ENCODE measurements around the gene KANK2. TPM values are rescaled to one million over a fixed set of nuclear protein-coding genes. Genes with fewer than 3 reads are reported as not detected.

Gene KANK2
- total RNA-seq (1 to 10 TPM; 2.0 to 2.3 TPM), polyA plus RNA-seq (0.16 TPM)

DNA sequence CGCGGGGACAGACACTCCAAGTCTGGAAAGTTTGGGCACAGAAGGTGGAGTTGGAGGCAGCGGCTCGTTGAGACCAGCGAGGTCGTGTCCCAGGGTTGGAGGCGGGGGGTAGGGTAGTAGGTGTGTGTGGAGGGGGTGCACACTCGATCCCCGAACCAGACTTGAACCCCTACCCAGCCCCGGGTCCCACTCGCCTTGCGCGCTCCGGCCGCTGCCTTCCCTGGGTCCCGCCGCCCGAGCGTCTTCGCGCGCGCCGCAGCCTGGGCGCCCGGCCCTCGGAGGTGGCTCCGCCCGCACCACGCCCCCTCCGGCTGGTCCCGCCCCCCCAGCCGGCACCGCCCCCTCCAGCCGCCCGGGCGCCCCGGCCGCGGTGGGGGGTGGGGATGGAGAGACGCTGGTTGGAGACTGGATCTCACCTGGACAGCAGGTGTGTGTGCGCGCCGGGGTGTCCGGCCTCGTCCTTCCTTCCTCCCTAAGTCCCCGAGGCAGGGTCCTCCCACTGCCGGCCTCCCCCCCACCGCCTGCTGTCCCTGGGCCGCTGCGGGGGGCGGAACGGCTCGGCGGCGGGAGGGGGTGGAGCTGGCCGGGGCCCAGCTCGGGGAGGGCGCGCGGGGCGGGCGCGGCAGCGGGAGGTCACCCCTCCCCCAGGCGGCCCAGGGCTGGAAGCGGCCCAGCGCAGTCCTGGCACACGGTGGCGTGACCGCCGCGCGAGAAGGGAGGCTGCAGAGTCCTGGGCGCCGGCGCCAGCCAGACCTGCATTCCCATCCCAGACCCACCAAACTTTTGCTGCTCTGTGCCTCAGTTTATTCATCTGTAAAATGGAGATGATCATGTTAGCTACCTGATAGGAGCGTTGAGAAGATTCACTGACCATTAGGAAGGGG is at the start of gene KANK2:
Gene KANK2 (minus strand): TSS at position 255 of the 884 bp plus-strand sequence. CDS start 3,034 bp downstream, outside the sequence.
- peaks cover 10 to 11% of the 10 kb centered on the region in 2 donors for H3K27me3 Mint-ChIP-seq
- peak within 1 kb of the TSS in 5 of 8 donors; percentile 50 to 78 (median 58) for H3K27ac Mint-ChIP-seq
- H3K36me3 ChIP-seq (ENCODE audit: insufficient read depth, low read length), result no peaks in the 10 kb centered on the region
- peak within 1 kb of the TSS; percentile 72 to 90 (median 80) for H3K4me3 Mint-ChIP-seq
- H3K4me1 Mint-ChIP-seq, result peaks cover 0 to 16% (median 0%) of the 10 kb centered on the region in 3 donors
- H3K9me3 Mint-ChIP-seq, result no peaks in the 10 kb centered on the region
- POLR2A ChIA-PET, result no interaction called here
- H3K27me3 ChIP-seq (ENCODE audit: insufficient read depth, low read length, poor library complexity, severe bottlenecking), result no peaks in the 10 kb centered on the region
- no peaks in the 10 kb centered on the region for H3K9me3 ChIP-seq (ENCODE audit: low read length)
- peak within 1 kb of the TSS; percentile 24 for H3K27ac ChIP-seq (ENCODE audit: low read depth, low read length)
- CTCF ChIA-PET, result no interaction called here
- H3K4me3 ChIP-seq (ENCODE audit: low read length), result peak within 1 kb of the TSS; percentile 54
- DNase-seq, result peak; percentile 62 to 73 (median 68)
- peaks cover 9% of the 10 kb centered on the region for H3K4me1 ChIP-seq (ENCODE audit: insufficient read depth, low read length)
- no peaks in the 10 kb centered on the region for H3K36me3 Mint-ChIP-seq

DNA sequence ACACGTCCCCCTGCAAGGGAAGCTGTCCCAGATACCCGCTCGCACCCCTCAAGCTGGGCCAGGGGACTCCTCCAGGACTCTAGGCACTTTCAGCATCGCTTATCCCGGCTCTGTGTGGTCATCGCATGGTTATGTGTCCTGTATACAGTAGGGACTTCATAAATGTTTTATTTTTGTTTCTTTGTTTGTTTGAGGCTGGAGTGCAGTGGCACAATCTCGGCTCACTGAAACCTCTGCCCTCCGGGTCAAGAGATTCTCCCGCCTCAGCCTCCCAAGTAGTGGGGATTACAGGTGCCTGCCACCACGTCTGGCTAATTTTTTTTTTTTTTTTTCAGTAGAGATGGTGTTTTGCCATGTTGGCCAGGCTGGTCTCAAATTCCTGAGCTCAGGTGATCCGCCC is 49.6 kb upstream of the KANK2 start:
- Mint-ChIP-seq H3K4me1 (peaks cover 5 to 8% (median 5%) of the 10 kb centered on the region in 3 donors), H3K4me3 (no peak overlapping the region), H3K27ac (no peak overlapping the region), H3K27me3 (peaks cover 3 to 15% of the 10 kb centered on the region in 2 donors), H3K36me3 (no peaks in the 10 kb centered on the region), H3K9me3 (no peaks in the 10 kb centered on the region)
- ChIA-PET POLR2A (no interaction called here), CTCF (no interaction called here)
- no peaks in the 10 kb centered on the region for H3K4me1 ChIP-seq (ENCODE audit: insufficient read depth, low read length)
- DNase-seq, result no peak
- H3K27me3 ChIP-seq (ENCODE audit: insufficient read depth, low read length, poor library complexity, severe bottlenecking), result peaks cover 3% of the 10 kb centered on the region
- no peaks in the 10 kb centered on the region for H3K9me3 ChIP-seq (ENCODE audit: low read length)
- no peaks in the 10 kb centered on the region for H3K36me3 ChIP-seq (ENCODE audit: insufficient read depth, low read length)
- H3K4me3 ChIP-seq (ENCODE audit: low read length), result no peak overlapping the region
- no peak overlapping the region for H3K27ac ChIP-seq (ENCODE audit: low read depth, low read length)

DNA sequence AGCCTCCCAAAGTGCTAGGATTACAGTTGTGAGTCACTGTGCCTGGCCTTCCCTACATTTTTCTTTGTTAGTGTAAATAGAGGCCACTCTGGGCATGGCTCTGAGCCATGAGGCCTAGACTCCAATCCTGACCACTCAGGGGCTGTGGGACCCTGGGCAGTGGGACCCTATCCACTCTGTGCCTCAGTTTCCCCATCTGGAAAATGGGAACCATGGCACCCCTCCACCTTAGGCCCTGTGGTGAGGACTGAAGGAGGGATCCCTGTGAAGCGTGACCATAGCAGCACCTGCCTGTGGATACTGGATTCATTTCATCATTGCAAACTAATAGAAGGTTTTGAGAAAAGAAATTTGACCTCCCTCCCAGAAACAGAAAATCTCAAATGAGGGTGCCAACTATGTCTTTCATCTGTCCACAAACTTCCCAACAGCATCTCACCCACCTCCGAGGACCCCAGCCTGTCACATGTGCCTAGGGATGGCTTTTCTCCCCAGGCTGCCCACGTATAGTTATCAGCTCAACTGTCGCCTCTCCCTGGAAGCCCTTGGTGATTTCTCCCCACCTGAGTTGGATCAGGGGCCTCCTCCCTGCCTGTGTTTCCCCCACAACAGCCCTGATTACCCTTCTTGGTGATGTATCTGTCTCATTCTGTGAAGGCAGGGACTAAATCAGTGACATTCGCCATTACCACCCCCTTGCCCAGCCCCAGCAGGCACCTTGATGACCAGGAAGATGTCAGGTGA is 47.7 kb upstream of the KANK2 start:
- Mint-ChIP-seq H3K9me3 (peaks cover 0 to 2% (median 0%) of the 10 kb centered on the region in 5 donors), H3K4me1 (peaks cover 5 to 8% (median 5%) of the 10 kb centered on the region in 3 donors)
- CTCF ChIA-PET, result no interaction called here

DNA sequence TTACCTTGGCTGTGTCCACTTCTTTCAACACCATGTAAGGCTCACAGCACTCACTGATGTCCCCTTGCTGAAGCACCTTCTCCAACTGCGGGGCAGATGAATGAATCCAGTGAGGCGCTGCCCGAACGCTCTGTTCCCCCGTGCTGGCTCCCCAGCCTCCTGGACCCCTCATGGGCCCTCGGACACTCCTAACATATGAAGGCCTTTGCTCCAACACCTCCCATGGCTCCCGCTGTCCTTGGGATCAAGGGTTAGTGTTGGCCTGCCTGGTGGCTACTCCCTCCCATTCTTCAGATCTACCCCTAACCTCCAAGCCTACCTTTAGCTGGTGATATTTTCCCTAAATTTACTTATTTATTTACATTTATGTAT is 46.4 kb upstream of the KANK2 start:
- Mint-ChIP-seq H3K4me1 (peaks cover 5 to 8% (median 5%) of the 10 kb centered on the region in 3 donors), H3K27me3 (peaks cover 11 to 22% of the 10 kb centered on the region in 2 donors), H3K36me3 (no peaks in the 10 kb centered on the region), H3K9me3 (peaks cover 3 to 5% (median 4%) of the 10 kb centered on the region in 5 donors), H3K27ac (no peak overlapping the region), H3K4me3 (peak overlapping the region in 1 of 7 donors; percentile 52)
- Histone ChIP-seq H3K27me3 (ENCODE audit: insufficient read depth, low read length, poor library complexity, severe bottlenecking) (peaks cover 3% of the 10 kb centered on the region), H3K4me1 (ENCODE audit: insufficient read depth, low read length) (no peaks in the 10 kb centered on the region), H3K9me3 (ENCODE audit: low read length) (peaks cover 3% of the 10 kb centered on the region), H3K36me3 (ENCODE audit: insufficient read depth, low read length) (no peaks in the 10 kb centered on the region), H3K4me3 (ENCODE audit: low read length) (no peak overlapping the region), H3K27ac (ENCODE audit: low read depth, low read length) (no peak overlapping the region)
- ChIA-PET POLR2A (no interaction called here), CTCF (no interaction called here)
- no peak for DNase-seq

More for the DNA sequence above, 47.7 kb upstream of the KANK2 start:
- POLR2A ChIA-PET, result no interaction called here
- H3K4me3 ChIP-seq (ENCODE audit: low read length), result no peak overlapping the region
- DNase-seq, result no peak
- no peak overlapping the region for H3K4me3 Mint-ChIP-seq
- H3K36me3 ChIP-seq (ENCODE audit: insufficient read depth, low read length), result no peaks in the 10 kb centered on the region
- no peak overlapping the region for H3K27ac ChIP-seq (ENCODE audit: low read depth, low read length)
- H3K36me3 Mint-ChIP-seq, result no peaks in the 10 kb centered on the region
- H3K4me1 ChIP-seq (ENCODE audit: insufficient read depth, low read length), result no peaks in the 10 kb centered on the region
- H3K9me3 ChIP-seq (ENCODE audit: low read length), result no peaks in the 10 kb centered on the region
- peaks cover 3% of the 10 kb centered on the region for H3K27me3 ChIP-seq (ENCODE audit: insufficient read depth, low read length, poor library complexity, severe bottlenecking)
- H3K27me3 Mint-ChIP-seq, result peaks cover 11 to 22% of the 10 kb centered on the region in 2 donors
- no peak overlapping the region for H3K27ac Mint-ChIP-seq

DNA sequence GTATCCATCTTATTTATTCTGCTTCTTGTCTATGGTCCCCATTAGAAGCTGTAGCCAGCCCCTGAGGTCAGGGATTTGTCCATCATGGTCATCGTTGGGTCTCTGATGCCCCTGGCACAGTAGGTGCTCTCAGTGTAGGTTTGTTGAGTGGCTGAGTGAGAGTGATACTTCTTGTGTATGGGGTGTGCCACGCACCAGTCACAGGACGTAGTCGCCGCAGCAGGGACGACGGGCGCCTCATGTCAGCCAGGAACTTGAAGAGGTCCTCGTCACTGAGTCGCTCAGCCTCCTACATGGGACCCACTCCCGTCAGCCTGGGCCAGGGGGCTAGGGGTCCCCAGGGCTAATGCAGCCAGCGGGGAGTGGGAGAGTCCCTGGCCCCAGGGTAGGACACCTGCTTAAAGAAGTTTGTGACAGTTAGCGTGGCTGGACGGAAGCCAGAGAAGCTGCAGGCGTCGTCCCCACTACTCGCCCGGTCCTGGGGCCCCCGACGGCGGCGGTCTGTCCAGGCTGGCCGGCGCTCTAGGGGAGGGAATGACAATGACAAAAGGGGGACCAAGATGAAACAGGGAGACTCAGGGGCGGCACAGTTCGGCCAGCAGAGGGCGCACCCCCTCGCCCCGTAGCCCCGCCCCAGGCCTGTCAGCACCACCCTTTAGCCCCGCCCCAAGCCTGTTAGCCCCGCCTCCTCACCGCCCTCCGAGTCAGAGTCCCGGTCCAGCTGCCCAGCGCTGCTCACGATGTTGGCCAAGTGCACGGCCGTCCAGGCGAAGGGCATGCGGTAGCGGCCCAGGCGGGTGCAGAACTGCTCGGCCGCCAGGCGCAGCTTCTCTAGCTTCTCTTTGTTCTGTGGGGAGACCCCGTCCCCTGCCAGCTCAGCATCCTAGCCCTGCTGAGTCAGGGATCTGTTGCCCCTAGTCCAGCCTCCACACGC is 45.8 kb upstream of the KANK2 start:
- Mint-ChIP-seq H3K36me3 (no peaks in the 10 kb centered on the region), H3K9me3 (peaks cover 7 to 11% (median 8%) of the 10 kb centered on the region in 5 donors), H3K4me1 (peaks cover 5 to 8% (median 5%) of the 10 kb centered on the region in 3 donors), H3K4me3 (peak overlapping the region in 1 of 7 donors; percentile 52), H3K27ac (no peak overlapping the region), H3K27me3 (peaks cover 12 to 22% of the 10 kb centered on the region in 2 donors)
- H3K27ac ChIP-seq (ENCODE audit: low read depth, low read length), result no peak overlapping the region
- no peaks in the 10 kb centered on the region for H3K4me1 ChIP-seq (ENCODE audit: insufficient read depth, low read length)
- CTCF ChIA-PET, result no interaction called here
- no peaks in the 10 kb centered on the region for H3K36me3 ChIP-seq (ENCODE audit: insufficient read depth, low read length)
- no peak overlapping the region for H3K4me3 ChIP-seq (ENCODE audit: low read length)
- peak; percentile 66 to 84 (median 80) for DNase-seq
- H3K9me3 ChIP-seq (ENCODE audit: low read length), result peaks cover 9% of the 10 kb centered on the region
- H3K27me3 ChIP-seq (ENCODE audit: insufficient read depth, low read length, poor library complexity, severe bottlenecking), result peaks cover 3% of the 10 kb centered on the region
- POLR2A ChIA-PET, result no interaction called here

DNA sequence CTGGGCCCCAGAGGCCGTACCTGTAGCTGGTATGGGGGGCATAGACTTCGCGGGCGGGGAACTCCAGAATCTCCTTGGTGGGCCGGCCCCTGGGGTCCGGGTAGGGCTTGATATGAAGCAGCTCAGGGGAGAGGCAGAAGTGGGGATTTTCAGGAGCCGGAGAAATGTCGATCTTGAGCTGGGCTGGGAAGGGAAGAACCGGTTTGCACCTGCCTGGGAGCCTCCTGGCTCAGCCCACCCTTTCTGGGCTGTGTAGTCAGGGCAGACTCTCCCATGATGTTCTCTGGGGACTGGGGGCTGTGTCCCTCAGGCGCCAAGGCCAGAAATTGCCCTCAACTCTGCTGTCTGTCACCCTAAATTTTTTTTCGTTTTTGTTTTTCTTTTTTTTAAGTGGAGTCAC is 44.7 kb upstream of the KANK2 start:
- peaks cover 13 to 22% of the 10 kb centered on the region in 2 donors for H3K27me3 Mint-ChIP-seq
- peaks cover 7 to 15% (median 10%) of the 10 kb centered on the region in 5 donors for H3K9me3 Mint-ChIP-seq
- Histone ChIP-seq H3K4me1 (ENCODE audit: insufficient read depth, low read length) (no peaks in the 10 kb centered on the region), H3K36me3 (ENCODE audit: insufficient read depth, low read length) (no peaks in the 10 kb centered on the region), H3K4me3 (ENCODE audit: low read length) (no peak overlapping the region), H3K27me3 (ENCODE audit: insufficient read depth, low read length, poor library complexity, severe bottlenecking) (peaks cover 3% of the 10 kb centered on the region), H3K9me3 (ENCODE audit: low read length) (peaks cover 9% of the 10 kb centered on the region), H3K27ac (ENCODE audit: low read depth, low read length) (no peak overlapping the region)
- no peak overlapping the region for H3K27ac Mint-ChIP-seq
- H3K4me1 Mint-ChIP-seq, result peaks cover 5 to 8% (median 5%) of the 10 kb centered on the region in 3 donors
- no peak overlapping the region for H3K4me3 Mint-ChIP-seq
- no peaks in the 10 kb centered on the region for H3K36me3 Mint-ChIP-seq
- no peak for DNase-seq
- POLR2A ChIA-PET, result no interaction called here
- CTCF ChIA-PET, result no interaction called here

DNA sequence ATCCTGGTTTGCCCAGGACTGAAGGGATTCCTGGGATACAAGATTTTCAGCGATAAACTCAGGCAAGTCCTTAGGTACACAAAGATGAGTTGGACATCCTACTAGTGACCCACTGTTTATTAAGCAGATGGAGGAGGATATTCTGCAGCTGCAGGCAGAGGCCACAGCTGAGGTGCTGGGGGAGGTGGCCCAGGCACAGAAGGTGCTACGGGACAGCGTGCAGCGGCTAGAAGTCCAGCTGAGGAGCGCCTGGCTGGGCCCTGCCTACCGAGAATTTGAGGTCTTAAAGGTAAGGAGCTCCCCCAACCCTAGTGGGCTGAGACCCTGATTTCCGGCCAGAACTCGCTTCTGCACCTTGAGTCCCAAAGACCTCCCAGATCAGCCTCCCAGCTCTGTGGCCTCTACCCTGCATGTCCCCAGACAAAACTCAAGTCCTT is 42.7 kb upstream of the KANK2 start:
- Mint-ChIP-seq H3K4me3 (no peak overlapping the region), H3K4me1 (peaks cover 5 to 8% (median 5%) of the 10 kb centered on the region in 3 donors), H3K27ac (no peak overlapping the region), H3K27me3 (peaks cover 13 to 17% of the 10 kb centered on the region in 2 donors), H3K36me3 (no peaks in the 10 kb centered on the region), H3K9me3 (peaks cover 7 to 15% (median 10%) of the 10 kb centered on the region in 5 donors)
- H3K9me3 ChIP-seq (ENCODE audit: low read length), result peaks cover 9% of the 10 kb centered on the region
- no peak overlapping the region for H3K27ac ChIP-seq (ENCODE audit: low read depth, low read length)
- H3K27me3 ChIP-seq (ENCODE audit: insufficient read depth, low read length, poor library complexity, severe bottlenecking), result peaks cover 3% of the 10 kb centered on the region
- H3K36me3 ChIP-seq (ENCODE audit: insufficient read depth, low read length), result no peaks in the 10 kb centered on the region
- POLR2A ChIA-PET, result no interaction called here
- no peak overlapping the region for H3K4me3 ChIP-seq (ENCODE audit: low read length)
- H3K4me1 ChIP-seq (ENCODE audit: insufficient read depth, low read length), result no peaks in the 10 kb centered on the region
- CTCF ChIA-PET, result no interaction called here
- no peak for DNase-seq
